Embryonic facial prominence (tissue), 1 donor: ENCODE measurements around the gene KCNH6.

Experiments
- DNase-seq: peaks from one replicate; pipeline ENCODE4 v3.0.0-alpha.2; 2016; ENCODE audit errors: extremely low spot score

Gene KCNH6

GRCh38 chr17:63555500-63556156 lies 32.5 kb downstream of the KCNH6 start:
- no peak for DNase-seq

DNA sequence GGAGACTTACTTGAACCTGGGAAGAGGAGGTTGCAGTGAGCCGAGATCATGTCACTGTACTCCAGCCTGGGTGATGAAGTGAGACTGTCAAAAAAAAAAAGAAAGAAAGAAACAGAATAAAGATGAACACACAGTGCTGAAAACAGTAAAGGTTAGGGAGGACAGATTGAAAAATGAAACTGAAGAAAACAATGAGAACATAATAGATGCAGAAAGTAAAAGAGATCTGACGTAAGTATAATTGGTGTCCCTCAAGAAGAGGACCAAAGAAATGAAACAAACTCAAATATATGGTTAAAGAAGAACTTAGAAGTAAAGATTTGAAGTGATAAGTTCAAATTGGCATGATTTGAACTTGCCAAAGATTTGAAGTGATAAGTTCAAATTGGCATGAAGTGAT lies 34.3 kb downstream of the KCNH6 start:
- no peak for DNase-seq

GRCh38 chr17:63558441-63558840 lies 35.3 kb downstream of the KCNH6 start:
- DNase-seq = no peak

DNA sequence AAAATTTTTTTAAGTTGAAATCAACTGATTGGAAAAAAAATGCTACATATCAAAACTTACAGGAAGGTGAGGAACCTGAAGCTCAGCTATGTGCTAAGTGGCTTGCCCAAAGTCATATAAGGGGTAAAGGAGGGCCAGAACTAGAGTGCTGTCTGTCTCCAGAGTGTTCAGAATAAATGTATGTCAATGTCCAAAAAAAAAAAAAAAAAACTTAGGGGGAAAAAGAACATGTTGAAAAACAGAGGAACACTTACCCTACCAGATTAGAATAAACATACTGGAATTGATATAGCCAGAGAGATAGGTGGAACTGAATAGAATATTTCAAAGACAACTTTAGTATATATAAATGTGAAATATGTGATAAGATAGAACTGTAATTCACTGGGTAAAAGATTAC lies 38.7 kb downstream of the KCNH6 start:
- no peak for DNase-seq

DNA sequence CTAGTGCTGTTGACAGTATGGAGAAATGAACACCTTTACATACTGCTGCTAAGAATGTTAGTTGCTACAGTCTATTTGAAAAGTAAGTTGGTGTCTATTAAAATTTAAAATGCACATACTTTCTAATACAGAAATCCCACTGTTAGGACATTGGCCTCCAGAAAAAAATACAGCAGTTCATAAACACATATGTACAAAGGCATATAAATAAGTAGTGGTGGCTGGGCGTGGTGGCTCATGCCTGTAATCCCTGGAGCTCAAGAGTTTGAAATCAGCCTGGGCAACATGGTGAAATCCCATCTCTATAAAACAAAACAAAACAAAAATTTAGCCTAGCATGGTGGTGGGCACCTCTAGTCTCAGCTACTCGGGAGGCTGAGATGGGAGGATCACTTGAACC lies 40.2 kb downstream of the KCNH6 start:
- no peak for DNase-seq

DNA sequence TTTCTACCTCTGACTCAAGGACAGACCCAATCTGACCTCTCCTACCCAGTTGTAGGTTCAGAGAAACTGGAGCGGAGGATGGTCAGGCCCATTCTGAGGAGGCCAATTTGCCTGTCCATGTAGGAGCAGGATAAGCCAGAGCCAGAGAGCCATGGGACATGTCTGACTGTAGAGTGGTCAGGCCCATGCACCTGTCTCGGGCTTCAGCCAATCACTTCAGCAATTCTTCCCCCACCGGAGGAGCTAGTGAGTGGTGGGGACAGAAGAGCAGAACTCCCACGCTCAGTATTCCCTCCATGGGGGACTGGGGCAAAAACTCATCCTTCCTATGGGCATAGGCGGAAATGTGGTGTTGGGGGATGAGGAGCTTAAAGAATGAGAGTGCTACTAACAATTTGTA lies 41.4 kb downstream of the KCNH6 start:
- DNase-seq = no peak

DNA sequence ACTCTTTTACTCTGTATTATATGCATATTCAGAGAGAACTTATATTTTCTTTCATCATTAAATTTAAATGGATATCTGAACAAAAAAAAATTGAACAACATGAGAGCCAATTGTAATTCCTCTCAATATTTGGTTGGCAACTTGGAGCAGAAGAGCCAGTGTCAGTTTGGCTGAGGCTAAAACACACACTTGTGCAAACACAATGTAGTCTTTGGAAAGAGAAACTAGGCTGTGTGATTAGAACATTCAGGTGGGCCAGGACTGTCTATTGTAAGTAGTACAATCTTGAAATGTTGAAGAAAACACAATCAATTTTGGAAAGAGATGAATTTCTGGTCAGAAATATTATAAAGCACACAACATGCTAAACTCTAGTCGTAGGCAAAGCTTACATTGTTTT lies 44.1 kb downstream of the KCNH6 start:
- no peak for DNase-seq

- DNase-seq = no peak
These were observed 45.4 kb downstream of the KCNH6 start for GRCh38 chr17:63568563-63568962.

GRCh38 chr17:63571632-63572310 lies 48.6 kb downstream of the KCNH6 start:
- no peak for DNase-seq

- no peak for DNase-seq
These were observed 50.5 kb downstream of the KCNH6 start for GRCh38 chr17:63573634-63574033.

DNA sequence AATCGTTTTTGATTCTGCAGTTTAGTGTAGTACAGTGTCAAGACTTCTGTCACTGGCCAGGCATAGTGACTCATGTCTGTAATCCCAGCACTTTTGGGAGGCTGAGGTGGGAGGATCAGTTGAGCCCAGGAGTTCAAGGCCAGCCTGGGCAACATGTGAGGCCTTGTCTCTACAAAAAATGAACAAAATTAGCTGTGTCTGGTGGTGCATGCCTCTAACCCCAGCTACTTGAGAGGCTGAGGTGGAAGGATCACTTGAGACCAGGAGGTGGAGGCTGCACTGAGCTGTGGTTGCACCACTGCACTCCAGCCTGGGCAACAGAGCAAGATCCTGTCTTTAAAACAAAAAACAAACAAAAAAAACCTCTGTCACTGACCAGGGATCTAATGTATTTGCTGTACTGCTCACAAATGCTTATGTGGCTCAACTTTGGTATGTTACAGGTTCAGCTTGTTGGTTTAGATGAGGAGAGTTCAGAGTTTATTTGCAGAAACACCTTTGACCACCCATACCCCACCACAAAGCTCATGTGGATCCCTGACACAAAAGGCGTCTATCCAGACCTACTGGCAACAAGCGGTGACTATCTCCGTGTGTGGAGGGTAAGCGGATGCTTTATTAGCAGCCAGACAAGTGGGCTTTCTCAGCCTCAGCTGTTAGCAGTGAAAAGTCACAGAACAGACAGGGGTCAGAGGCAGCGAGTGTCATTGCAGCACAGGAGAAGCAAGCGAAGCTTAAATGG lies 55.0 kb downstream of the KCNH6 start:
- no peak for DNase-seq

DNA sequence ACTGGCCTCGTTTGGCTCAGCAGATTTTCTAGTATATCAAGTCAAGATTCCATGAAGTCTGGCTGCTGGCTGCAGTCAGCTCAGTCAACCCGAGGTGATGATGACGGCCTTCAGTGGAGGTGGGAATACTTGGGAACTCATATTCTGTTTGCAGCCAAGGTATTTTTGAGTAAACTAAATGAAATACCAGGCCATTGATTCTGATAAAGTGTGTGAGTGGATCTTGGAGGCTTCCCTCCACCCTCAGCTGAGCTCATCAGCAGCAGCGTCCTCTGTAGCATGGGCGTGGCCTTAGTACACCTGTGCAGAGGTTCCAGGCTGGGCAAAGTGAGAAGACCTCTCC lies 55.6 kb downstream of the KCNH6 start:
- DNase-seq = no peak

DNA sequence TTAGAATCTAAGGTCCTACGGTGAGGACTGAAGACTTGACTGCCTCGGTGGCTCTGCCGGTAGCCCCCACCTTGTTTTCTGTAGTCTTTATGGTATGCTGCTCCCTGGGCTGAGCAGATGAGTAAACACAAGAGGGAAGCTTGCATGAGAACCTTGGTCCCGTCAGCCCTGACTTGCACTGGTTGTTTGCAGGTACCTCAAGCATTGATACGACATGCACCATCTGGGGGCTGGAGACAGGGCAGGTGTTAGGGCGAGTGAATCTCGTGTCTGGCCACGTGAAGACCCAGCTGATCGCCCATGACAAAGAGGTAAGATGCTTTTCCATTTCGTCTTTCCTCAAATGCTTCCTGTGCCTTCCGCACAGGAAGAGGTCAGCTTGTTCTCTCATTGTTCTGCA lies 56.5 kb downstream of the KCNH6 start:
- DNase-seq = no peak

DNA sequence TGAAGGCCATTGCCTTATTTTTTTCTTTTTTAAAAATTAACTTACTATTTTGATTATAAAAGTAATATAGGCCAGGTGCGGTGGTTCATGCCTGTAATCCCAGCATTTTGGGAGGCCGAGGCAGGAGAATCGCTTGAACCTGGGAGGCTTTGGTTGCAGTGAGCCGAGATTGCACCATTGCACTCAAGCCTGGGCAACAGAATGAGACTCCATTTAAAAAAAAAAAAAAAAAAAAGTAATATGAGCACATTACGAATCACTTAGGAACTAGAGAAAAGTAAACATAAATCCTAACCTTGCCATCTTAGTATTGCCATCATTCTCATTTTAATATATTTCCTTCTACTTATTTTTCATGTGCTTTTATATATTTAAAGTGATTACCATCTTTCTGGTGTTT lies 64.6 kb downstream of the KCNH6 start:
- no peak for DNase-seq

GRCh38 chr17:63588797-63589196 lies 65.6 kb downstream of the KCNH6 start:
- DNase-seq = no peak

GRCh38 chr17:63589646-63590045 lies 66.5 kb downstream of the KCNH6 start:
- no peak for DNase-seq

- no peak for DNase-seq
These were observed 69.6 kb downstream of the KCNH6 start for GRCh38 chr17:63592797-63593196.

- no peak for DNase-seq
These were observed 72.0 kb downstream of the KCNH6 start for GRCh38 chr17:63595132-63595531.
